ENCODE data around the gene AKT3. TPM values are rescaled to one million over a fixed set of nuclear protein-coding genes. Genes with fewer than 3 reads are reported as not detected.

Gene AKT3
- total and polyA plus RNA-seq, 2 of the 8 experiments (the other 6 are each of a cell fraction or from before 2014, with no cell fraction given): 6.0 to 36.4 TPM

GRCh38 chr1:243493156-243494129 is 356.6 kb downstream of the AKT3 start:
- H3K79me2 ChIP-seq (ENCODE audit: control insufficient read depth in 1 of 2, insufficient read depth in 2 of 2, low read length in 2 of 2): no peaks in the 10 kb centered on the region
- no peak for DNase-seq (ENCODE audit: low read depth in 1 of 2, low spot score in 2 of 2)
- ChIA-PET CTCF (ENCODE audit: partially characterized antibody) (interaction anchor here (0.6 to 2.4 kb wide), 6 partner anchors 8 to 260 kb away, joined by 3 to 9 read pairs (median 4); no protein-coding TSS in a partner anchor), POLR2A (ENCODE audit: partially characterized antibody) (interaction anchor here (1.1 kb wide), 1 partner anchor 10 kb away, joined by 3 read pairs; no protein-coding TSS in a partner anchor)
- H3K9ac ChIP-seq (replicated peaks in 1 of 4; ENCODE audit: extremely low read depth in 1 of 4, low read depth in 3 of 4, low read length in 3 of 4): no peak overlapping the region
- no peaks in the 10 kb centered on the region; a peak in 1 of 4 replicates for H3K9me3 ChIP-seq (ENCODE audit: insufficient read depth in 2 of 2, low read depth in 1 of 2, low read length in 1 of 2)
- no peak for TF ChIP-seq SIN3A (conservative IDR thresholded peaks at IDR 0.05 in 1 of 2, IDR thresholded peaks at IDR 0.05 in 1 of 2; ENCODE audit: low read depth in 1 of 2, low read length in 2 of 2)
- no peak for TF ChIP-seq TBP (IDR thresholded peaks at IDR 0.05; ENCODE audit: low read depth, low read length)
- no peak for TF ChIP-seq NRF1 (IDR thresholded peaks at IDR 0.05; ENCODE audit: low read depth, low read length)
- no peak for TF ChIP-seq RNF2 (IDR thresholded peaks at IDR 0.05; ENCODE audit: borderline replicate concordance, low read depth, low read length, missing control alignments, poor library complexity, severe bottlenecking)
- TF ChIP-seq SRF (IDR thresholded peaks at IDR 0.05; ENCODE audit: low read depth, low read length): no peak
- H3K4me3 ChIP-seq (ENCODE audit: extremely low read depth in 1 of 4, insufficient read depth in 2 of 4, low read depth in 3 of 4, low read length in 4 of 4): no peak overlapping the region
- no peaks in the 10 kb centered on the region for H3K27me3 ChIP-seq (replicated peaks in 1 of 4; ENCODE audit: control insufficient read depth in 3 of 4, extremely low read depth in 1 of 4, insufficient read depth in 3 of 4, low read length in 3 of 4)
- peak overlapping the region; percentile 93 for H2BK120ac ChIP-seq (replicated peaks; ENCODE audit: low read depth, low read length)
- H3K4ac ChIP-seq (replicated peaks; ENCODE audit: insufficient read length, low read depth, low read length): no peak overlapping the region
- peak overlapping the region; percentile 78 for H4K91ac ChIP-seq (replicated peaks; ENCODE audit: insufficient read length, low read length)
- H3K56ac ChIP-seq (replicated peaks; ENCODE audit: insufficient read length, low read depth, low read length): no peak overlapping the region
- H2BK20ac ChIP-seq (ENCODE audit: low read length): peak overlapping the region; percentile 95; the same call in 1 of the 2 replicates
- H2BK15ac ChIP-seq (ENCODE audit: low read length): peak overlapping the region; percentile 73; the same call in 1 of the 2 replicates
- H3K18ac ChIP-seq (ENCODE audit: extremely low read depth, low read length): peak overlapping the region; percentile 86; the same call in 1 of the 2 replicates
- H2AK5ac ChIP-seq (ENCODE audit: low read depth, low read length): no peak overlapping the region
- no peak overlapping the region for H2AFZ ChIP-seq (ENCODE audit: low read length)
- H4K8ac ChIP-seq (ENCODE audit: extremely low read depth, insufficient read depth, low read length): no peak overlapping the region
- no peak for FAIRE-seq
- WGBS, 2 experiments (ENCODE audit: extremely low coverage in 1 of 2, insufficient coverage in 1 of 2, insufficient read length in 1 of 2, insufficient replicate concordance in 2 of 2, low coverage in 1 of 2, low lambda C conversion rate in 2 of 2, missing lambda C conversion rate in 1 of 2): 81% methylated on average over 12 of the region's 14 CpGs; no CpG with 5 or more reads in 1 of the 2 experiments
- H2BK5ac ChIP-seq (ENCODE audit: low read depth, low read length): peak overlapping the region; percentile 86; the same call in 1 of the 2 replicates
- peak overlapping the region; percentile 68; the same call in 1 of the 2 replicates for H2BK12ac ChIP-seq (ENCODE audit: low read depth, low read length)
- H3K14ac ChIP-seq (ENCODE audit: insufficient read length): no peak overlapping the region
- no peaks in the 10 kb centered on the region for H3K36me3 ChIP-seq (ENCODE audit: control insufficient read depth in 2 of 4, insufficient read depth in 4 of 4, low read length in 3 of 4)
- H3K23me2 ChIP-seq (ENCODE audit: low read depth, low read length): no peaks in the 10 kb centered on the region
- no peaks in the 10 kb centered on the region for H4K20me1 ChIP-seq (replicated peaks in 1 of 2; ENCODE audit: control insufficient read depth in 1 of 2, insufficient read depth in 2 of 2, low read length in 2 of 2)
- no peak overlapping the region for H4K5ac ChIP-seq (ENCODE audit: insufficient read length, low read depth, low read length)
- H3K27ac ChIP-seq (ENCODE audit: low read depth, low read length): no peak overlapping the region
- H3K79me1 ChIP-seq (ENCODE audit: low read depth, low read length): no peaks in the 10 kb centered on the region
- H3K4me1 ChIP-seq (replicated peaks in 1 of 4; ENCODE audit: control insufficient read depth in 3 of 4, insufficient read depth in 4 of 4, low read length in 3 of 4): peaks cover 21 to 46% (median 35%) of the 10 kb centered on the region in 4 experiments
- no peak overlapping the region for H3K4me2 ChIP-seq (ENCODE audit: insufficient read depth in 1 of 2, low read depth in 2 of 2, low read length in 2 of 2)
- no peak overlapping the region for H3K23ac ChIP-seq (ENCODE audit: insufficient read length)

All from H1 (cell line).